HG03460 (cell line): Measurements from ENCODE around the gene GNAO1.

ENCODE experiments used
- ATAC-seq: cut with Tn5 transposase; IDR thresholded peaks from one replicate; pipeline ENCODE4 v1.9.1; 2021; ENCODE audit not compliant: unreplicated experiment

GNAO1 gene

DNA sequence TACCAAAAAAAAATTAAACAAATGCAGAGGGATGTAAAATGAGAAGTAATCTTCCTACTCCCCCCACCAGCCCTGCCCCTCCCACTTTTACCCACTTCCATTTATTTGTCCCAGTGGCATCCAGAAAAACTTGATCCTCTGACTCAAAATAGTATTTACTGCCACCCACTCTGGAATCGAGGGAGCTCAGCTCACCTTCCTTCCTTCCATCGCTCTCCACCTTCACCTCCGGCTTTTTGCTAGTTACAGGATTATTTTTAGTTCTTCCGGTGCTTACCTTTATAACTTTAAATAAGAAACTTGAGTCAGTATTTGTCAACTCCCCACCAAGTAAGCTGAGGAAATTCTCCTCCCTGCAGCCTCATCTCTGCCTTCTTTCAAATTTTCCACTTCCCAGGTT is 139.2 kb downstream of the GNAO1 start:
- no peak for ATAC-seq

DNA sequence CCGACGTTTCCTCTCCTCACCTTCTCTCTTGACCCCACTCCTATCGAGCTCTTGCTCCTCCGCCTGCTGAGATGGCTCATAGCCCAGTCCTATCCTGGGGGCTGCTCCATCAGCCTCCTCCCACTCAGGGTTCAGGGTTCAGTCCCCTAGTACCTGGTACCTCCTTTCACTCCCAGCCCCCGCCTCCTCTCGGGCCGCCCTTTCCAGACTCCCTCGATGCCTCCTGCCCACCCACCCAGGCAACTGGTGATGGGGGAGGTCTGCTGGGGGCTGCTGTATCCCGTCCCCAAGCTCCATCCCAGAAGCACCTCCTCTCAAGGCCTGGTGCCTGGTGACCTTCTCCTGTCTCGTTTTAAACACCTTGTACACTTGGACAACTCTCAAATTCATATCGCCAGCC is 140.1 kb downstream of the GNAO1 start:
- ATAC-seq = no peak

DNA sequence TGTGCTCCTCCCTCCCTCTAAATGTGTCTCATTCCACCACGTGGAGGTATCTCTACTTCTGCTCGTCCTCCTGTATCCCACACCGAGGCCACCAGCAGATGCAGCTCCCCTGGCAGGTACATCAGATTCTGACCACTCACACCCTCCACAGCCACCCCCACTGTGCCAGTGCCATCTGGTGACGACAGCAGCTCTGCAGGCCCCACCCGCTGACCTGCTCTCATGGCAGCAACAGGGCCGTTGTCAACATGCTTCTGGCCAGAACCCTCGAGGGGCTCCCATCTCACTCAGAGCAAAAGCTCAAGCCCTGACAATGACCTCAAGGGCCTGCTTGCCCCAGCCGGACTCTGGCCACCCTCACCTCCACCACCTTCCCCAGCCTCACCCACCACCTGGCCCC is 140.6 kb downstream of the GNAO1 start:
- no peak for ATAC-seq

DNA sequence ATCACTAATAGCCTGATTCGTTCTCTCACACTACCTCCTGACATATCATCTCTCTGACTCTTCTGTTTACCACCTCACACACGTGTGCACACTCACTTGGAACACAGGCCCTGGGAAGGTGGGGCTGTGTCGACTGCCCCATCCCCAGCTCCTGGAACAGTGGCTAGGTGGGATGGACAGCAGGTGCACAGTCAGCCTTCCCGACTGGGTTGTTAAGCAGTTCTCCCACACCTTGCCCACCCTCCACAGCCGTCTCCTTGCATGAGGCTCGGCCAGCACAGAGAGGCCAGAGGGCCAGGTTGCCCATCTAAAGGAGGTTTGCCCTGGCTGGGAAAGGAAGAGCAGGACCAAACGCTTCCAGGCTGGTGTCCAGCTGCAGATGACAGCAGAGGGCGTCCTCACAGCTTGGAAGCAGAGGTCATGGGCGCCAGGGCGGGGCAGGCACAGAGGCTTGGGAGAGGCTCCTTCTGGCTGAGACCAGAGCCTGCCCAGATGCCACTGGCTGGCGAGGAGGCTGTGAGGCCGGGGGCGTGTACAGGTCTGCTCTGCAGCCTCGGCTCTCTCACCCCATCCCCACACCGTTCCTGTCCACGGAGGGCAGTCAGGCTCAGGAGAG is 141.3 kb downstream of the GNAO1 start:
- ATAC-seq = no peak

DNA sequence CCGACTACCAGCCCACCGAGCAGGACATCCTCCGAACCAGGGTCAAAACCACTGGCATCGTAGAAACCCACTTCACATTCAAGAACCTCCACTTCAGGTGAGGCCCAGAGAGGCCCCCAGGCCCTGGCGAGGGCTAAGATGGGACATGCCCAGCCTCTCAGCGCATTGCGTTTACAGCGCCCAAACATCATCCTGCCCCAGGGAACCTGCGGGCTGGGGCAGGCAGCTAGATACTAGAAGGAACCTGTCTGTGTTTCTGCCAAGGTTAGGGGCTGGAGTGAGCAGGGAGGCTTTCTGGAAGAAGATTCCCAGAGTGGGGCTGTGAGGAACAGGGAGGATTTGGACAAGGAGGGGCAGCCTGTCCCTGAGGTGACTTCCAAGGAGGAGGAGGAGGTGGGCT is 143.5 kb downstream of the GNAO1 start:
- ATAC-seq = no peak

DNA sequence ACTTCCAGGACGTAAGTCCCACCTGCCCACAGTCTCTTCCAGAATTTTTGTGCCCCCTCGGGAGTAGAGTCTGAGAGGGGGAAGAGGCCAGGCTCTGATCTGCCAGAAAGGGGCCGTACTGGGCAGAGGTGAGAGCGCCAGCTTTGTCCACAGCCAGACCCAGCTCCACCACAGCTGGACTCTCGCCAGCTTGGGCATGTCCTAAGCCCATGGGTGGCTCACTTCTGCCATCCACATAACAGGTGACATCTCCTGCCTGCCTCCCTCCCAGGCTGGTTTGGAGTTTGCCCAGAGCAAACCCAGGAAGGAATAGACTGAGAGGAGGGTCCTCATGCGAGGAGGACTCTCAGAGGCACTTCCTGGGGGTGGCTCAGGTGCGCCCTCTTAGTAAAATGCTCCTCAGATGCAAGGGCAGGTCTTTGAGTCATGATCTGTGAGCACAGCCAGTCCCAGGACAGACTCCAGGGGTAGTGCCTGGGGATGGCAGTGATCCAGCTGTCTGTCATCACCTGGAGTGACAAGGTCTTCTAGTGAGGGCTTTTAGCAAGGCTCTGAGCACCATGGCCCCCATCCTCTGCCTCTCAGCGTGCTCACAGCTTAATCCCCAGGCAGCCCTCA is 144.9 kb downstream of the GNAO1 start:
- ATAC-seq = no peak

DNA sequence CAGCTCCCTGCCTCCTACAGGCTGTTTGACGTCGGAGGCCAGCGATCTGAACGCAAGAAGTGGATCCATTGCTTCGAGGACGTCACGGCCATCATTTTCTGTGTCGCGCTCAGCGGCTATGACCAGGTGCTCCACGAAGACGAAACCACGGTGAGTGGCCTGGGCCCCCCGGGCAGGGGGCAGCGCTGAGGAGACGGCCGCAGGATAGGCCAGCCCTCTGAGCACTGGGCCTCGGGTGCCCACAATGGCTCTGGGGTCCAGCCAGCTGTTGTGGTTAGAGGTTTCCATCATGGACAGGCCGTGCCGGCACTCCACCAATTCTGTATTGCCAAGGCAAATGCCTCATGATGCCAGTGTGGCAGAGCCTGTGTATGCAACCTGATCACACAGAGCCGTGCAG is 145.4 kb downstream of the GNAO1 start:
- ATAC-seq = no peak

DNA sequence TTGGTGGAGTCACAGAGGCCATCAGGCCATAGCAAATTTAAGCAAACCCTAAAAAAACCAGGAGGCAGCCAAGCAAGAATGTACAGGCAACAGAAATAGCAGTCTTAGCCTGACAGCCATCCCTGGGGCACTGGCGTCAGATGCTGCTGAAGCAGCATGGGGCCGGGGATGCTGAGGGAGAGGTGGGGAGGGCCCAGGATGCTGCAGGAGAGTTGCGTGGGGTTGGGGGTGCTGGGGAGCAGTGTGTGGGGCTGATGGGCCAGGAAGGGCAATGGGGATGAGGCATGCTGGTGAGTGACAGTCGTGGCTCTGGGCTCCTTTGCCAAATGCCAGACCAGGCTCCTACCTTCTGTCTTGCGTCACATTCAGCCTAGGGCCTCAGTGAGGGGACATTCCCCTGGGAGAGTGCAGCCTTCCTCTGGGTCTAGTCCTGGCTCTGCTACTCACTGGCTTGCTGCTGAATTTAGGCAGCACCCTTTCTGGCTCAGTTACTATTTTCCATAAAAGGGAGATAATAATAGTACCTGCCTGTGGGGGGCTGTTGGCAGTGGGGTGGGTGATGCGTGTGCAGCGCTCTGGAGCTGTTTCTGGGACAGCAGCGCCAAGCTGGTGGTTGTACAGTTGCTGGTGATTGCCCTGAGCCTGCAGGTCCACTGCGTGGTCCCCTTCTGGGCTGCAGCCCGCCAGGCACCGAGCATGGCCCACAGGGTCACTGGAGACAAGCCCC is 146.0 kb downstream of the GNAO1 start:
- no peak for ATAC-seq

DNA sequence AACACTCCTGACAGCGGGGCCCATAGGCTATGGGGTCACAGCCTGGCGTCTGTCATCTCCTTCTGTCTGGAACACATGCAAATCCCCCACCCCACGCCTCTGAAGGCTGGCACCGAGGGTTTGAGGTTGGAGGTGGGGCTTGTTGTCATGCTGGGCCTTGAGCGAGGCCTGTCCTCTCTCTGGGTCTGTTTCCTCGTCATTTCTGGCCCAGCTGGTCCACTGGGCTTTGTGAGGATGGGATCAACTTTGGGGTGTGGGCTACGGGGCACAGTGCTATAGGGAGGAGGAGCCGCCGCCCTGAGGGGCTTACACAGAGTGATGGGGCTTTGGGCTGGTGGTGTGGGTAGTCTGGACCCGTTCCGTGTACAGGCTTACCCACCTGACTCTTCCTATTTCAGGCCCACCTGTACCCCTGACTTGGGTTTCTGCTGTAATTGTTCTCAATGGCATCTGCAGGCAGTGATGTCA is 146.6 kb downstream of the GNAO1 start:
- no peak for ATAC-seq

DNA sequence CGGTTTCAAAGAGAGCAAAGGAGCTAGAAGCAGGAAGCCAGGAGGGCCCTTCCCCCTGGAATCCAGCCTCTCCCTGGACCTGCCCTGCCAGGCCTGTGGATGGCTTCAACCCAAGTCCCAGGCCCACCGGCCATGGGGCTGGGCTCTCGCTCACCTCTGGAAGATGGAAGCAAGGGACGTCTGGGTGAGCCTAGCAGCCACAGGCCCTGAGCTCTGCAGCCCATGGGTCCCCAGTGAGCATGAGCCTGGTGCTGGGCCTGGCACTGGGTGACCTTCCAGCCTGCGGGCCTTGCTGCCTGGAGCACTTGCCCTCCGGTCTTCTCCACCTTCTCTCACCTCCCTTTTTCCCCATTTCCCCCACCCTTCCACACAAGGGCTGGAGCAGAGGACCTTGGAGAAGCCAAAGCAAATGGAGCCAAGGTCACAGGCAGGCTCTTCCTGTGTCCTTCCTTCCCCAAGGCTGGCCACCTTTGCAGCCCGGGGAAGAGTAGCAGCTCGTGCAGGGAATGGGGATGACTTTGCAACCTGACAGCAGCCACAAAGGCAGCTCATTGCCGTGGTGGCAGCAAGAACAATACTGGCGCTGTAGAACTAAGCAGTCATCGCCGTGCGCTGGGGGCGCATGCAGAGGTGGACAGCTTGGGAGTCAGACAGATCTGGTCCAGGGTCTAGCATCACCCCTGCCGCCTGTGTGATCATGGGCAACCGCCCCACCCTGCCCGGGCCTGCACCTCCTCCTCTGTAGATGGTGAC is 147.5 kb downstream of the GNAO1 start:
- ATAC-seq = no peak

DNA sequence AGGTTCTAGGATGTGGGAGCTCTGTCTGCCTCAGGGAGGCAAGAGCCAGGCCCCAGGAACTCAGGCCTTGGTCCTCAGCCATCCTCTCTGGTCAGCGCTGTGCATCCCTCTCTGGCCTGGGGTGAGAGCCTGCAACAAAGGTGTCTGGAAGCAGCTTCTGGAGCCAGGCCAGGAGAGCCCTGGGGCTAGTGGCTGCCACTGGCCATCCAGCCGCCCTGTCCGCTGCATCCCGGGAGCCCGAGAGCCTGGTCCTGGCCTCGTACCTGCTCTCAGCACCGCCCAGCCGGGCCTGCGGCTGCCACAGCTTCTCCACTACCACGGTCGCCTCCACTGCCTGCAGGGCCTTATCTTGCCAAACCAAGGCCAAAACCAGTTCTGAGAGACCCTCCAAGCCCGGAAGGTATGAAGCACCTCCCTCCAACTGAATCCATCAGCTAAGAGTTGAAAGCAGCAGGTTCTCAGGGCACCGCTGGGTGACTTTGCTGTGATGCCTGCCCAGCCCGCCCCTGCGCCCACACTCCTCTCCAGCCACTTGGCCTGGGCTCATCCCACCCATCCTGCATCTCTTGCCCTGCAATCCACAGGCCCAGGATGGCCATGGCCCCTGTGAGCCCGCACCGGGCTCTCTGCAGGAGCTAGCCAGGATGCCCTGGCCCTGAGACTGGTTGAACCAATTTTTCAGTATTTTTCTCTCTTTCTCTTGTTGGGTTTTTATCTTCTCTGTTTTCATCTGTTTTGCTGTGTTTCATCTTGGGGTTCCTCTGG is 148.3 kb downstream of the GNAO1 start:
- no peak for ATAC-seq

DNA sequence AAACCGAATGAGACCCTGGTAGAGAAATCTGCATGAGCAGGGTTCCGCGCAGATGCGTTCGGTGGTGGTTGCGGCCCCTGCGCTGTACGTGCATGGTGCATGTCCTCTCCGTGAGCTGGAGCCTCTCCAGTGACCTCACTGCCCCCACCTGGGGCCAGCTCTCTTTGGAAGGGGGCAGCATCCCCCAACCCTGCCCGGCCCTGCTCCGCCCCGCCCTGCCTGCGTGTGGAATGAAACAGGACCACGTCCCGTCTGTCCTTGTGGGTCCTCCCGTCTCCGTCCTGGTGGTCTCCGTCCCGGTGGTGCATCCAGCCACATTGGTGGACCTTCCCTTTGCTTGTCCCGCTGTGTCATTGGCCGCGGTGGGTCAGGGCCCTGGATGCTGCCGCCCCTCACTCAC is 149.1 kb downstream of the GNAO1 start:
- no peak for ATAC-seq

DNA sequence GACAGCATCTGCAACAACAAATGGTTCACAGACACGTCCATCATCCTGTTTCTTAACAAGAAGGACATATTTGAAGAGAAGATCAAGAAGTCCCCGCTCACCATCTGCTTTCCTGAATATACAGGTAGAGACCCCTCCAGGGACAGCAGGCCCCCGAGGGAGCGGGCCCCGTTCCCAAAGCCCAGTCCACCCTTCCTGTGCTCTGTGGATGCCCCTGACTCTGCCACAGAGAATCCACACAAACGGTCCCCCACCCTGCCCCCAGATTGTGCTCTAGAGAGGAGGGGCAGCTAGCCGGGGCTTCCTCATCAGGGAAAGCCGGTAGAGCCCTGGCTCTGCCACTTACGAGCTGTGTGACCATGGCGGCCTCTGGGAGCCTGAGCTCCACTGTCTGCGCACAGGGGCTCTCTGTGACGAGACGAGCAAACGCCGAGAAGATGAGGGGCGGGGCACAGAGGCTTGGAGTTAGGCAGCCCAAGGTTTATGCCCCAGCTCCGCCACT is 149.6 kb downstream of the GNAO1 start:
- ATAC-seq = no peak

DNA sequence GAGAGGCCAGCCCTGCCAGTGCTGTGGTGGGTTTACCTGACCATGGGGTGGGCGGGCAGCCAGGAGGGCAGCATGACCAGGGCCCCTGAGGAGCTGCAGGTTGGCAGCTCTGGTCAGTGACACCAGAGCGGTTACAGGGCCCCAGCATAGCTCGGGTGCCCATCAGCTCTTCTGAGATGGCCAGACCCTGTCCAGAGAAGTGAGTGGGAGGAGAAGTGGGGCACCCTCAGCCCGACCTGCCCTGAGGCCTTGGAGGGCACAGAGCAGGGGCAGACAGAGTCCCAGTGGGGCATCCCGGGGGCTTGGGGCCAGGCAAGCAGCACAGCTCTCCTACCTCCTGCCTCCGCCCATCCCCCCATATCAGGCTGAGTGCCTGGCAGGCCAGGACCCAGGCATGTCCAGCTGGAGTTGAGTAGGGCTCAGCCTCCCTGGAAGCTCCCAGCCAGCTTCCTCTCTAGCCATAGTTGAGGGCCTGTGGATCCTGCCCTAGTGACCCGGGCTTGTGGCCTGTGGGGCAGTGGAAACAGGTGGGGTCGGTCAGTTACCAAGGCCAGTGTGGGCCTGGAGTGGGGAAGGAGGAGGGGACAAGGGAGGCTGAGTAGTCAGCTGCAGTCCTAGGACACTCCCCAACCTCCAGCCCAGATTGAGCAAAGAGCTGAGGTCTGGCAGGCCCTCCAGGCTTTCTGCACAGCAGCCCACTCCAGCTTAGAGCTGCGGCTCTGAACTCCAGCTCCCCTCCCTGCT is 150.5 kb downstream of the GNAO1 start:
- no peak for ATAC-seq

DNA sequence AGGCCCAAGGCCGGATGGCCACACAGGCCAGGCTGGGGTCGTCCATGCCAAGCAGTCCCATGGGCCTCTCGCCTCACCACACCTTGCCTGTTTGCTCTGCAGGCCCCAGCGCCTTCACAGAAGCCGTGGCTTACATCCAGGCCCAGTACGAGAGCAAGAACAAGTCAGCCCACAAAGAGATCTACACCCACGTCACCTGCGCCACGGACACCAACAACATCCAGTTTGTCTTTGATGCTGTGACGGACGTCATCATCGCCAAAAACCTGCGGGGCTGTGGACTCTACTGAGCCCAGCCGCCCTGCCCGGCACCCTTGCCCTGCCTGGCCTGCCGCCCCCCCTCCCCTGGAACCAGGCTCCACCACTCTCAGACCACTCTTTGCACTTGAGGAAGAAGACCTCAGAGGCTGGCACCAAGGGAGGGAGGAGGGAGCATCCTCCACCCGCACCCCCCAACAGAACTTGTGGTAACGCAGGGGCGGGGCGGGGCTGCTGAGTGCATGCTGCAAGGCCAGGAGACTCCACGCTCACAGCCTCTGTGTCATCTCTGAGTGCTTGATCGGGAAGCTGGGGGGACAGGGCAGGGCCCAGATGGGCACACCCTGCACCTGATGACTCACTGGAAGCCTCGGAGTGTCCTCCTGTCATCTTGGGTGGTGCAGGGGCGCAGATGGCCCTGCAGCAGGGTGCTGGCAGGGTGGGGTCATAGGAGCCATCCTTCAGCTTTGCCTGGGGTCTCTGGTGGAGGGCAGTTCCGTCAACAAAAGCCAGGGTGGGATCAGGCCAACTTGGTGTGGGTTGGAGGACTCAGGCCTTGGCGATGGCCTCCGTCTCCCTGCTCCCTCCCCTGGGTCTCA is 152.6 kb downstream of the GNAO1 start:
- ATAC-seq = no peak

DNA sequence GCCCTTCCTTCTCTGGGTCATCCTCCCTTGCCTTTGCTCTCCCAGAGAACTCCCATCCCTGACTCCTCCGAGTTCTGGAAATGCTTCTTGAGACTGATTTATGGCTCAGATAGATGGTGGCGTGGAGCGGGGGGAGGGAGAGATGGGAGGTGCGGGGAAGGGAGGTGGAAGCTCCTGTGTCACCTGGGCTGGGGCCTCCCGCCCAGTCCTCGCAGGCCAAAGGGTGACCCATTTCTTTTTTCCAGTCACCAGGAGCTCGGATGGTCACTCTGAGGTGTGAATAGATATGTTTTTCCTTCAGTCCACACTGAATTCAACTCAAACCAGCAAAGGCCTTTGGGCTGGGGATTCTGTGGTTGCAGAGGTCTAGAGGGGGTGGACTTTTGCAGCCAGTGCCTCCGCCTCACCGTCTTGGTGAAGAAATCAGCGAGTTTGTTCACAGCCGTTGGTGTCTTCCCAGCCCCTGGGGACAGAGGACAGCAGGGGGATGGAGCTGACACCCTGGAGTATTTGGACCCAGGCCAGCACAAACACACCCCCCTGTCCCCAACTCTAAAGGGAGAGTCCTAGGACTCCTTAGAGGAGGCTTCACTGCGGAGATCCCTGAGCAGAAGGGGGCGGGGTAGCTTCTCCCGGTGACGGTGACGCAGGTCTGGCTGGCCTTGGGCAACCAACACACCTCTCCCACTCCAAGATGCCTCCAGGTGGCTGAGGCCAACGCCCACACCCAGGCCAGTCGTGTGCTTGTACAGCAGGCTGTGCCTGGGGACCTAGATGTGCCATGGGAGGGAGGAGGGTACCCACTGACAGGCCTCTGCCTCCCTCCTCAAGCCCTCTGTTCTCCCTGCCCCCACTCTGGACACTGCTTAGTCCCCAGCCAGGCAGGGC is 153.5 kb downstream of the GNAO1 start:
- no peak for ATAC-seq

DNA sequence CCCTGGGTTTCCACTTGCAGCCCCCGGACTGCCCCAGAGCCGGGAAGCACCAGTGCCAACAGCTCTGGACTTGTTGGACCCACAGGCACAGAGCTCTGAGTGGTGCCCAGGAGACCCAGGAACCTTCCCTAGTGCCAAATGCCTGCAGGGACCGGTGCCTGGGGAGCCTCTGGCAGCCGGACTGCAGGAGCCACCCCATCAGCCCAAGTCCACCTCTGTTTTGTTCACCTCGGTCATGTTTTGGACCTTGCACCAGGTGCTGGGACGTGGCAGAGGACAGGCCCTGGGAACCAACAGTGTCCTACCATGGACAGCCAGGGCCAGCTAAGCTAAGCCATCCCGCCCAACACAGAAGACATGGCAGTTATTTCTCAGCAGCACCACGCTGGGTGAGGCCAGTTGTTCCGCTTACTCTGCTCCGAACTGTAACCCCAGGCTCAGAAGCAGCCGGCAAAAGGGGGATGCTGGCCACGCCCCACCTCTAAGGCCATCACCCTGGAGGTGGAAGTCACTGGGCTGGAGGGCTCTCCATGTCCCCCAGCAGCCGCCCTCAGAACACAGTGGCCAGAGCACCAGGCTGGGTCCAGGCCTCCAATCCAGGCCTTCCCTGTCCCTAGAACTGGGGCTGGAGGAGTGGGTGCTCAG is 154.2 kb downstream of the GNAO1 start:
- no peak for ATAC-seq
